RWPE2 (cell line): ENCODE data around the gene SEMA4B.

ENCODE experiments used
- ATAC-seq: fragments of 200-7000 bp; cut with Tn5 transposase; 3 replicates; pipeline ENCODE4 v1.9.1; 2021; ENCODE audit warnings: low read depth
- DNase-seq: peaks from one replicate; pipeline ENCODE4 v3.0.0-alpha.2; 2020; ENCODE audit warnings: low spot score
- H3K27ac ChIP-seq: fragments of 450-650 bp; 2 replicates; pipeline ENCODE4 v1.5.1; 2017; ENCODE audit warnings: mild to moderate bottlenecking; ENCODE audit not compliant: poor library complexity, severe bottlenecking
- H3K27me3 ChIP-seq: fragments of 250-450 bp; sonication (Bioruptor Pico); 2 replicates; pipeline ENCODE4 v1.5.1; 2021; ENCODE audit warnings: mild to moderate bottlenecking, moderate library complexity; ENCODE audit not compliant: insufficient read depth, poor library complexity, severe bottlenecking
- H3K36me3 ChIP-seq: fragments of 250-450 bp; sonication (Bioruptor Pico); 2 replicates; pipeline ENCODE4 v1.5.1; 2020; ENCODE audit warnings: low read depth, mild to moderate bottlenecking, moderate library complexity
- H3K4me1 ChIP-seq: fragments of 250-450 bp; sonication (Bioruptor Pico); 2 replicates; pipeline ENCODE4 v1.5.1; 2021; ENCODE audit warnings: mild to moderate bottlenecking, moderate library complexity; ENCODE audit not compliant: insufficient read depth, poor library complexity, severe bottlenecking
- H3K4me3 ChIP-seq: fragments of 250-450 bp; sonication (Bioruptor Pico); 2 replicates; pipeline ENCODE4 v1.5.1; 2021; ENCODE audit warnings: mild to moderate bottlenecking, moderate library complexity; ENCODE audit not compliant: severe bottlenecking
- H3K9me3 ChIP-seq: fragments of 250-450 bp; sonication (Bioruptor Pico); 2 replicates; pipeline ENCODE4 v1.5.1; 2021; ENCODE audit warnings: mild to moderate bottlenecking, moderate library complexity; ENCODE audit not compliant: severe bottlenecking
- TF ChIP-seq, protein P1 (sequence below): fragments of 450-650 bp; IDR thresholded peaks from one replicate; pipeline ENCODE4 v1.5.1; 2017; ENCODE audit warnings: mild to moderate bottlenecking, moderate library complexity; ENCODE audit not compliant: poor library complexity, severe bottlenecking

SEMA4B gene

GRCh38 chr15:90205050-90205848 lies 4.1 kb downstream of the SEMA4B start:
- peaks cover 87% of the 10 kb centered on the region for H3K36me3 ChIP-seq
- H3K4me1 ChIP-seq: peaks cover 55% of the 10 kb centered on the region
- no peaks in the 10 kb centered on the region for H3K9me3 ChIP-seq
- H3K27me3 ChIP-seq: no peaks in the 10 kb centered on the region
- no peak for DNase-seq
- no peak overlapping the region for H3K4me3 ChIP-seq
- H3K27ac ChIP-seq: peak overlapping the region; percentile 98
- ATAC-seq: no peak
- TF ChIP-seq, protein P1, sequence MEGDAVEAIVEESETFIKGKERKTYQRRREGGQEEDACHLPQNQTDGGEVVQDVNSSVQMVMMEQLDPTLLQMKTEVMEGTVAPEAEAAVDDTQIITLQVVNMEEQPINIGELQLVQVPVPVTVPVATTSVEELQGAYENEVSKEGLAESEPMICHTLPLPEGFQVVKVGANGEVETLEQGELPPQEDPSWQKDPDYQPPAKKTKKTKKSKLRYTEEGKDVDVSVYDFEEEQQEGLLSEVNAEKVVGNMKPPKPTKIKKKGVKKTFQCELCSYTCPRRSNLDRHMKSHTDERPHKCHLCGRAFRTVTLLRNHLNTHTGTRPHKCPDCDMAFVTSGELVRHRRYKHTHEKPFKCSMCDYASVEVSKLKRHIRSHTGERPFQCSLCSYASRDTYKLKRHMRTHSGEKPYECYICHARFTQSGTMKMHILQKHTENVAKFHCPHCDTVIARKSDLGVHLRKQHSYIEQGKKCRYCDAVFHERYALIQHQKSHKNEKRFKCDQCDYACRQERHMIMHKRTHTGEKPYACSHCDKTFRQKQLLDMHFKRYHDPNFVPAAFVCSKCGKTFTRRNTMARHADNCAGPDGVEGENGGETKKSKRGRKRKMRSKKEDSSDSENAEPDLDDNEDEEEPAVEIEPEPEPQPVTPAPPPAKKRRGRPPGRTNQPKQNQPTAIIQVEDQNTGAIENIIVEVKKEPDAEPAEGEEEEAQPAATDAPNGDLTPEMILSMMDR: no peak

DNA sequence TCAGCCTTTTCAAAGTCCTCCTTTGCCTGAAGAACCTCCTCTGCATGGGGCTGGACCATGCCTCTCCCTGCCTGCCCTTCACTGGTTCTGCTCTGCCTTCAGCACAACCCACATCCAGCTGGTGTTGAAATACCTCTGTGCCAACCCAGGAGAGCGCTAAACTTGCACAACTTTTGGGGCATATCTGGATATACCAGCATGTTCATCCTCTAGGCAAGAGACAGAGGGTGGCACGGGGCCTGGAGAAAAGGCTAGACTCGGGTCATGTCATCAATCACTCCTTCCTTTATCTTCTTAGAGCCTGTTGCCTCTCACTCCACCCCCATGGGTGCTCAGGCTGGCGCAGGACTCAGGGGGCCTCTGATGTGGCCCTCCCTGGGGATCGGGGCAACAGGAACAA lies 4.8 kb downstream of the SEMA4B start:
- no peak for DNase-seq

GRCh38 chr15:90207252-90207651 lies 6.1 kb downstream of the SEMA4B start:
- DNase-seq: no peak
- Histone ChIP-seq H3K36me3 (peaks cover 91% of the 10 kb centered on the region), H3K4me1 (peaks cover 69% of the 10 kb centered on the region), H3K9me3 (no peaks in the 10 kb centered on the region), H3K27ac (peak overlapping the region; percentile 98), H3K27me3 (no peaks in the 10 kb centered on the region), H3K4me3 (no peak overlapping the region)
- TF ChIP-seq, protein P1: no peak
- no peak for ATAC-seq

More for the DNA sequence above, 4.8 kb downstream of the SEMA4B start:
- ATAC-seq: no peak
- TF ChIP-seq, protein P1: no peak
- Histone ChIP-seq H3K27ac (peak overlapping the region; percentile 98), H3K27me3 (no peaks in the 10 kb centered on the region), H3K4me1 (peaks cover 56% of the 10 kb centered on the region), H3K4me3 (no peak overlapping the region), H3K36me3 (peaks cover 93% of the 10 kb centered on the region), H3K9me3 (no peaks in the 10 kb centered on the region)

- ATAC-seq: no peak
- TF ChIP-seq, protein P1: no peak
- DNase-seq: no peak
- H3K27me3 ChIP-seq: no peaks in the 10 kb centered on the region
- no peak overlapping the region for H3K4me3 ChIP-seq
- peaks cover 71% of the 10 kb centered on the region for H3K4me1 ChIP-seq
- peak overlapping the region; percentile 98 for H3K27ac ChIP-seq
- H3K36me3 ChIP-seq: peaks cover 91% of the 10 kb centered on the region
- no peaks in the 10 kb centered on the region for H3K9me3 ChIP-seq
These were observed 7.2 kb downstream of the SEMA4B start for GRCh38 chr15:90208356-90208755.

DNA sequence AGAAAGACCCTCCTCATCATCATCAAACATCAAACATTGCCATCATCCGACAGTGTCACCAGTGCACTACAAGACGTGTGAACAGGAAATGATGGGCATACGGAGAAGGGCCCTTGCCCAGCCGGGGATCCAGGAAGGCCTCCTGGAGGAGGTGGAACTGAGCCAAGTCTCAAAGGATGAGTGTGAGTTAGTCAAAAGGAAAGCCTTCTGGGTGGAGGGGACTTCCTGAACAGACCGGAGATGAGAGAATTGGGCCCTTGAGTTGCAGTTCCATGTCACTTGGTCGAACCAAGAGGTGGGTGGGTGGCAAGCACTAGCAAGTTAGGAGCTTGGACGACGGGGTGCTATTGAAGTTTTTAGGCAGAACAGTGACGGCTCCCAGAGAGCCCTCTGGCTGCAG lies 8.5 kb downstream of the SEMA4B start:
- ATAC-seq (no peak), DNase-seq (no peak)
- Histone ChIP-seq H3K27ac (peak overlapping the region; percentile 98), H3K27me3 (no peaks in the 10 kb centered on the region), H3K4me1 (peaks cover 66% of the 10 kb centered on the region), H3K9me3 (no peaks in the 10 kb centered on the region), H3K4me3 (no peak overlapping the region), H3K36me3 (peaks cover 91% of the 10 kb centered on the region)
- TF ChIP-seq, protein P1: no peak
